CD1c-positive myeloid dendritic cell (primary cell): ENCODE measurements around the gene UBE2D2.
"Not testable (repeated sequence)": the region's sequence is repeated elsewhere in the genome, so short reads cannot be mapped to it uniquely, and the experiment has no call there.

ENCODE experiments used
- DNase-seq: peaks from one replicate; pipeline ENCODE4 v3.0.0-alpha.2; 2016; ENCODE audit errors: extremely low spot score

The UBE2D2 gene

DNA sequence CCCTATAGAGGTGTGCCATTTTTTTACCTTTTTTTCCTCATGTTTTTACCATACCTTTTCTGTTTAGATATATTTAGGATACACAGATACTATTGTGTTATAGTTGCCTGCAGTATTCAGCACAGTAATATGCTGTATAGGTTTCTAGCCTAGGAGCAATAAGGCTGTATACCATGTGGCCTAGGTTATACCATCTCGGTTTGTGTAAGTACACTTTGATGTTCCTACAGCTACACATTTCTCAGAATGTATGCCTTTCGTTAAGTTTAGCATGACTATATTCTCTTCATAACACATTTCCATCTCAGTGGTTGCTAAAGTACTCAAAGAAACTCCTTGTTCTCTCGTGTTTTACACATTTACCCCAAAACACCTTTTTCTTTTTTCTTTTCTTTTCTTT lies 23.0 kb downstream of the UBE2D2 start:
- no peak for DNase-seq

DNA sequence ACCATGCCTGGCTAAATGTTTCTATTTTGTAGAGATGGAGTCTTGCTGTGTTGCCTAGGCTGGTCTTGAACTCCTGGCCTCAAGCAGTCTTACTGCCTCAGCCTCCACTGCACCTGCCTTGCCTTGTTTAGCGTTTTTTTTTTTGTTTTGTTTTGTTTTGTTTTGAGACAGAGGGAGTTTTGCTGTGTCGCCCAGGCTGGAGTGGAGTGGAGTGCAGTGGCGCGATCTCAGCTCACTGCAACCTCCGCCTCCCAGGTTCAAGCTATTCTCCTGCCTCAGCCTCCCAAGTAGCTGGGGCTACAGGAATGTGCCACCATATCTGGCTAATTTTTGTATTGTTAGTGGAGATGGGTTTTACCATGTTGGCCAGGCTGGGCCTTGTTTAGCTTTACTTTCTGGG lies 27.0 kb downstream of the UBE2D2 start:
- DNase-seq, result not testable (repeated sequence)

GRCh38 chr5:139588962-139589361 lies 27.8 kb downstream of the UBE2D2 start:
- DNase-seq, result no peak

DNA sequence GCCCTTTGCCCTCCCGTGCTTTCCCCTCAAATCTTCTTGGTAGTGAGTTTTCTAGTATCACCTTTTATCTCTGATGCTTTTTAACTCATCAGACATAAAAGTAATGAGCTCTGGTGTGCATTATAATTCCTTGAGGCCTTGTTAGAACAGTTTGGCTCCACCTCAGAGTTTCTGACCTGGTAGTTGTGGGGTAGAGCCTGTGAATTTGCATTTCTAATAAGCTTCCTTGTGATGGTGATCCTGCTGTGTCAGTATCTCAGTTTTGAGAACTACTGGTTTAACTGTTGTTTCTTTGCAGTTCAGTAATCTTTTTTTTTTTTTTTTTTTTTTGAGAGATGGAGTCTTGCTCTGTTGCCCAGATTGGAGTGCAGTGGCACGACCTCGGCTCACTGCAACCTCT lies 31.1 kb downstream of the UBE2D2 start:
- DNase-seq, result no peak

- not testable (repeated sequence) for DNase-seq
Measured at GRCh38 chr5:139593076-139593475, 31.9 kb downstream of the UBE2D2 start.

DNA sequence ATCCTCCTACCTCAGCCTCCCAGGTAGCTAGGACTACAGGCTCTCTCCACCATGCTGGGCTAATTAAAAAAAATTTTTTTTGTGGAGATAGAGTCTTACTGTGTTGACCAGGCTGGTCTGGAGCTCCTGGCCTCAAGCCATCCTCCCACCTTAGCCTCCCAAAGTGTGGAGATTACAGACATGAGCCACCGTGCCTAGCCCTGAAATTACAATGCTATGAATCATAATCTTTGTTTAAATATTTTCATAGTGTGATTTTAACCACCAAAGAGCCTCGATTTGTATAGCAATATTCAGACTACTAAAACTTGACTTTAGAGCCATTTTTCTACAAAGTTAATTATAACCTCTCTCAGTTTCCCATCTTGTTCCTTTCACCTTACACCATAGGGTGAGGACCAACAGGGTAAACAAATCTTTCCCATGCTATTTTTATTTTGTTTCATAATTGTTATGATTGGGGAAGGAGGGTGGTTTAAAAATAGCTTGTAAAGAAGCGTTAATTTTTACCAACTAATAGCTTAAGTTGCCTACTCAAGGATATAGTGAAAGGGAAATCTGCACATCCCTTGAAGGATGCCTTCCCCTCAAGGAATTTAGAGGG lies 32.7 kb downstream of the UBE2D2 start:
- DNase-seq, result no peak

- no peak for DNase-seq
Measured at GRCh38 chr5:139597134-139597533, 36.0 kb downstream of the UBE2D2 start.

DNA sequence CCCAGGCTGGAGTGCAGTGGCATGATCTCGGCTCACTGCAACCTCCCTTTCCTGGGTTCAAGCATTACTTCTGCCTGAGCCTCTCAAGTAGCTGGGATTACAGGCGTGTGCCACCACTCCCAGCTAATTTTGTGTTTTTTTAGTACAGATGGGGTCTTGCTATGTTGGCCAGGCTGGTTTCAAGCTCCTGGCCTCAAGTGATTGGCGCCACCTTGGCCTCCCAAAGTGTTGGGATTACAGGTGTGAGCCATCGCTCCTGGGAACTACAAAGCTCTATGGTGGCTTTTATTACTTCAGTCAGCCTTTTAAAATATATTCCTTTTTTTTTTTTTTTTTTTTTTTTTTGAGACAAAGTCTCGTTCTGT lies 37.4 kb downstream of the UBE2D2 start:
- DNase-seq, result not testable (repeated sequence)

DNA sequence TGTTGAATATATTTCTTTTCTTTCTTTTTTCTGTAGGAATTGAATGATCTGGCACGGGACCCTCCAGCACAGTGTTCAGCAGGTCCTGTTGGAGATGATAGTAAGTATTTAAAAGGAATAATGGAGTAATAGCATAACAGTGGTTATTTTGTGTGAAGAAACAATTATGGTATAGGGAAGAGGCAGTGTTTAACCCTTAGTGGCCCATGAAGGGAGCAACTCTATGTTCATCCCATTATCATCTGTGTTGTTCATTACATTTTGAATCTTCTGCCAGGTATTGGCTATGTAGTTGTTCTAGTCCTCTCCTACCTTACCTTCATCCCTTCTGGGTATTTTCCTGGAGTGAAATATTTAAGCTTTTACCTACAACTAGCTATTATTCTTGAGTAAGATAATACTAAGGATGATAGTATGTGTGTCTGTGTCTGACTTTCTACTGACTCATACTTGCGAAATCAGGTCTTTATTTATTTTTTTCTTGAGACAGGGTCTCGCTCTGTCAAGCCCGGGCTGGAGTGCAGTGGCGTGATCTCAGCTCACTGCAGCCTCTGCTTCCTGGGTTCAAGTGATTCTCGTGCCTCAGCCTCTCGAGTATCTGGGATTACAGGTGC lies 39.3 kb downstream of the UBE2D2 start:
- no peak for DNase-seq

DNA sequence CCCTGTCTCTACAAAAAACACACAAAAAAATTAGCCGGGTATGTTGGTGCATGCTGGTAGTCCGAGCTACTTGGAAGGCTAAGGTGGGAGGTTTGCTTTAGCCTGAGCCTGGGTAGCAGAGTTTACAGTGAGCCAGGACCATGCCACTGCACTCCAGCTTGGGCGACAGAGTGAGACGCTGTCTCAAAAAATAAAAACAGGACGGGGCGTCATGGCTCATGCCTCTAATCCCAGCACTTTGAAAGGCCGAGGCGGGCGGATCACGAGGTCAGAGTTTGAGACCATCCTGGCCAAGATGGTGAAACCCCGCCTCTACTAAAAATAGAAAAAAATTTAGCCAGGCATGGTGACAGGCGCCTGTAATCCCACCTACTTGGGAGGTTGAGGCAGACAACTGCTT lies 40.3 kb downstream of the UBE2D2 start:
- DNase-seq, result no peak

DNA sequence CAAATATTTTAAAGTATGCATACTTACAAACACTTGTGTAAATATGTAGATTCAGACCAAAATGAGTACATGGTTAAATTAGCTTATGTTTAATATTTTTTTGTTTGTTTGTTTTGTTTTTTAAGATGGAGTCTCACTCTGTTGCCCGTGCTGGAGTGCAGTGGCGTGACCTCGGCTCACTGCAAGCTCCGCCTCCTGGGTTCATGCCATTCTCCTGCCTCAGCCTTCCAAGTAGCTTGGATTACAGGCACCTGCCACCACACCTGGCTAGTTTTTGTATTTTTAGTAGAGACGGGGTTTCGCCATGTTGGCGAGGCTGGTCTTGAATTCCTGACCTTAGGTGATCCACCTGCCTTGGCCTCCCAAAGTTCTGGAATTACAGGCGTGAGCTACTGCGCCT lies 40.8 kb downstream of the UBE2D2 start:
- DNase-seq, result not testable (repeated sequence)

- no peak for DNase-seq
Measured at GRCh38 chr5:139605887-139606286, 44.7 kb downstream of the UBE2D2 start.

DNA sequence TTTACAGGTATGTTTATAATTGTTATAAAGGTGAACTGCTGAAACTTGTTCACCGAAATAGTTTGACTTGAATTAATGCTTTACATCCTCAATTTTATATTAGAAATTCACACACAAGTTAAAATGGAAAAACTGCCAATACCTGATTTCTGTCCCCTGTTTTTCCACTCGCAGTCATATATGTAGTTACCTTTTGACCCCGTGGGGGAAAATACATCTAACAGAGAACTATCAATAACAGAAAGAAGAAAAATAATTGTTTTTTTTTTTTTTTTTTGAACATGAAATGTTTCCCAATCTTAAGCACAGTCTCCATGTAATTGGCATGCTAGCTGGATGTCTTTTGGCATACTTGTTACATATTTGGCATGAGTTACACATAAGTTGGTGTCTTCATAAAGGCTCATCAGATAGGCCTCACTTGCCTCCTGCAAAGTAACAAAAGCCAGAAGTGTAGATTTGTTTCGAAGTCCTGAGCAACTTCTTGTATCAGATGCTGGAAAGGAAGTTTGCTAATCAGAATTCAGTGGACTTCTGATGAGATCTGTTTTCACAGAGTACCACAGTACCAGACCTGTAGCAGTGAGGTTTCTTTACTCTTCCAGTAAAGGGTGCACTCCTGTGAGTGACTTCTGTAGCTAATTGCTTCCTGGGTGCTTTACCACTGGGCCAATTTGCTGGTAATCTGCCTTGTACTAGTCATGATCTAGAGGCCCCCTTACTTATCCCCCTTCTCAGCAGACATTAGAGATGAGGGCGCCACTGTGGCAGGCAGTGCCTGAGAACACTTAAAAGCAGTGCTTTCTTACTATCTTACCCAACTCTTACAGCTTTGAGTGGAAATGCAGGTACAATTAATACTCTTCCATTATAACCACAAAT lies 50.8 kb downstream of the UBE2D2 start:
- DNase-seq, result no peak

DNA sequence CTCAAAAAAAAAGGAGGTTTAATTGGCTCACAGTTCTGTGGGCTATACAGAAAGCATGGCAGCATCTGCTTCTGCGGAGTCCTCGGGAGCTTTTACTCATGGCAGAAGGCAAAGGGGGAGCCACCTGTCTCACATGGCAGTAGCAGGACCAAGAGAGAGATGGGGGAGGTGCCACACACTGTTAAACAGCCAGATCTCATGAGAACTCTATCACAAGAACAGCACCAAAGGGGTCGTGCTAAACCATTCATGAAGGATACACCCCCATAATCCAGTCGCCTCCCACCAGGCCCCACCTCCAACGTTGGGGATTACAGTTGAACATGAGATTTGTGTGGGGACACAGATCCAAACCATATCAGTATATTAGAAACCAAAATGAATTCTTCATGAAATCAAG lies 58.7 kb downstream of the UBE2D2 start:
- no peak for DNase-seq

DNA sequence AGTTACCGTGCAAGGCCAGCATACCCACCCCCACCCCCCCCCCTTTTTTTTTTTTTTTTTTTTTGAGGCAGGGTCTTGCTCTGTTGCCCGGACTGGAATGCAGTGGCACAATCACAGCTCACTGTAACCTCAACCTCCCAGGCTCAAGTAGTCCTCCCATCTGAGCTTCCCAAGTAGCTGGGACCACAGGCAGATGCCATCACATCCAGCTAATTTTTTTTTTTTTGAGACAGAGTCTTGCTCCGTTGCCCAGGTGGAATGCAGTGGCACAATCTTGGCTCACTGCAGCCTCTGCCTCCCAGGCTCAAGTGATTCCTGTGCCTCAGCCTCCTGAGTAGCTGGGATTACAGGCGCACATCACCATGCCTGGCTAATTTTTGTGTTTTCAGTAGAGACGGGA lies 64.3 kb downstream of the UBE2D2 start:
- DNase-seq, result not testable (repeated sequence)

DNA sequence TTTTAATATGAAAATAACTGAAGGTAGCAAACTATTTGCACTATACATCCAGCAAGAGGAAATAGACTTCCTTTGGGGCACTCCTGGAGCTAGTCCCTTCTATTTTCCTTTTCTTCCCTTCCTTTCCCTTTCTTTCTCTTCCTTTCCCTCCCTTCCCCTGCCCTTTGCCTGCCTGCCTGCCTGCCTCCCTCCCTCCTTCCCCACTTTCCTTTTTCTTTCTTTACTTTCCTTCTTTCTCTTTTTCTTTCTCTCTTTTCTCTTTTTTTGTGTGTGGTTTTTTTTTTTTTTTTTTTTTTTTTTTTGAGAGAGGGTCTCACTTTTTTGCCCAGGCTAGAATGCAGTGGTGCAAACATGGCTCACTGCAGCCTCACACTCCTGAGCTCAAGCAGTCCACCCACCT lies 69.7 kb downstream of the UBE2D2 start:
- DNase-seq, result no peak

- DNase-seq, result no peak
Measured at GRCh38 chr5:139631520-139632165, 70.5 kb downstream of the UBE2D2 start.

- DNase-seq, result peak; percentile 76
Measured at GRCh38 chr5:139633295-139634027, 72.3 kb downstream of the UBE2D2 start.

DNA sequence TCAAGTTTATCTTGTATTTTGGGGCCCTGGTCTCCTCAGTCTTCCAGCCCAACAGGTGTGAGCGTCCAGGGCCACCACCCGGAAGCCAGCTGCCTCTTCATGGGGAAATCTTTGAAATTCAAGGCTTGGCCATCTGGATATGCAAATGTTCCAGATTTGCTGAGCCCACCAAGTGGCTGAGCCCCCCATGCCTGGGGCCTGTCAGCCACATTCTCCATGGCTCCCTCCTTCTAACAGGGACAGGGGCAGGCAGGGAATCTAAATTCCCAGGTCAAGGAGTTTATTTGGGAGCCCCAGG lies 72.8 kb downstream of the UBE2D2 start:
- no peak for DNase-seq

DNA sequence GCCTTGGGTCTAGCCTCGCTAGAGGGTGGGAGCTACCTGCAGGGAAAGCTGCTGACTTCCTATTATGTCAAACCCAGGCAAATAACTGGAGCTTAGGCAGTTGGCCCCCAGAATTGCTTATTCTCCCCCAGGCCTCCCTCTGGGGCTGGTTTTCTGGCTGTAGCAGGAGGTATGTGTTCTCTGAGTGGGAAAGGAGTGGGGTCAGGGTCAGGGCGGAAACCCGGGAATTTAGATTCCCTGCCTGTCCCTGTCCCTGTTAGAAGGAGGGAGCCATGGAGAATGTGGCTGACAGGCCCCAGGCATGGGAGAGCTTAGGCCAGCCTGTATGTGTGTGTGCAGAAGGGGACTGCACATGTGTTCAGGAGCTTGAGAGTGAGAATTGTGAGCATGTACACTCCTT lies 73.4 kb downstream of the UBE2D2 start:
- no peak for DNase-seq

GRCh38 chr5:139635191-139635590 lies 74.1 kb downstream of the UBE2D2 start:
- no peak for DNase-seq

DNA sequence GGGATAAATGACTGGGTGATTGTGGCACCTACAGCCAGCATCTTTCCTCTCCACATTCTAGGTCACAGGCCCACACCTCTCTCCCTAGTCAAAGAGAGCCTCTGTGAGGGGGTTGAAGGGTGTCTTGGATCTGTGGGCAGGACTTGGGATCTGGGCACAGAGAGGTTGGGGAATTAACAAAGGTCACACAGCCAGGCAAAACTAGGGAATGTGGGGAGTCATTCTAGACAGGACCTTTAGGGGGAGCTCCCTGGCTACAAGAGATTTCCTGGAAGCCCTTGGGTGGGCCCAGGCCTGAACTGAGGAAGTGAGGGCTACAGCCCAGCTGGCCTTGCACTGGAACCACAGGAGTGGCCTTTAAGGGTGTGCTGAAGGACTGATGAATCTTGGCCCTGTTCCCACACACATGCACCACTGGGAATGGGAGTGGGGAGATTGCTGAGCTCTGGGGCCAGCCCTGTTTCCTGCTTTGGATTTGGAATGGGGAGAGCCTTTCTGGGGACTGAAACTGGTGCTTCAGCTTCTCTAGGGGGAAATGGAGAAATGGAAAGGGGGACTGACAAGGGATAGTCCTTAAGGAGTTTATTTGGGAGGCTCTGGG lies 74.6 kb downstream of the UBE2D2 start:
- peak; percentile 77 for DNase-seq
